ENCODE results near the gene COL19A1.

The COL19A1 gene

GRCh38 chr6:70215460-70216108 lies 349.2 kb downstream of the COL19A1 start:
- in situ Hi-C loops (cut with MboI; ENCODE audit: low sequenced_read_pairs): no loop called here

- in situ Hi-C loops (cut with MboI; ENCODE audit: low sequenced_read_pairs): no loop called here
Observed at GRCh38 chr6:70216767-70217166, 350.4 kb downstream of the COL19A1 start.

GRCh38 chr6:70219943-70220613 lies 353.7 kb downstream of the COL19A1 start:
- in situ Hi-C loops (cut with MboI; ENCODE audit: low sequenced_read_pairs): no loop called here

GRCh38 chr6:70221025-70221714 lies 354.8 kb downstream of the COL19A1 start:
- in situ Hi-C loops (cut with MboI; ENCODE audit: low sequenced_read_pairs): no loop called here

GRCh38 chr6:70221715-70222438 lies 355.5 kb downstream of the COL19A1 start:
- in situ Hi-C loops (cut with MboI; ENCODE audit: low sequenced_read_pairs): no loop called here

GRCh38 chr6:70222439-70222749 lies 356.0 kb downstream of the COL19A1 start:
- in situ Hi-C loops (cut with MboI; ENCODE audit: low sequenced_read_pairs): no loop called here

- in situ Hi-C loops (cut with MboI; ENCODE audit: low sequenced_read_pairs): no loop called here
Observed at GRCh38 chr6:70225055-70225454, 358.7 kb downstream of the COL19A1 start.

- in situ Hi-C loops (cut with MboI; ENCODE audit: low sequenced_read_pairs): no loop called here
Observed at GRCh38 chr6:70231311-70231710, 365.0 kb downstream of the COL19A1 start.

- in situ Hi-C loops (cut with MboI; ENCODE audit: low sequenced_read_pairs): no loop called here
Observed at GRCh38 chr6:70234561-70235236, 368.3 kb downstream of the COL19A1 start.

GRCh38 chr6:70236343-70236742 lies 370.0 kb downstream of the COL19A1 start:
- in situ Hi-C loops (cut with MboI; ENCODE audit: low sequenced_read_pairs): no loop called here

GRCh38 chr6:70241031-70241430 lies 374.7 kb downstream of the COL19A1 start:
- in situ Hi-C loops (cut with MboI; ENCODE audit: low sequenced_read_pairs): no loop called here

GRCh38 chr6:70241991-70242420 lies 375.6 kb downstream of the COL19A1 start:
- in situ Hi-C loops (cut with MboI; ENCODE audit: low sequenced_read_pairs): no loop called here

GRCh38 chr6:70246118-70246517 lies 379.8 kb downstream of the COL19A1 start:
- in situ Hi-C loops (cut with MboI; ENCODE audit: low sequenced_read_pairs): no loop called here

- in situ Hi-C loops (cut with MboI; ENCODE audit: low sequenced_read_pairs): no loop called here
Observed at GRCh38 chr6:70252604-70253003, 386.2 kb downstream of the COL19A1 start.

- in situ Hi-C loops (cut with MboI; ENCODE audit: low sequenced_read_pairs): no loop called here
Observed at GRCh38 chr6:70253923-70254322, 387.6 kb downstream of the COL19A1 start.

- in situ Hi-C loops (cut with MboI; ENCODE audit: low sequenced_read_pairs): no loop called here
Observed at GRCh38 chr6:70254784-70255183, 388.4 kb downstream of the COL19A1 start.

- in situ Hi-C loops (cut with MboI; ENCODE audit: low sequenced_read_pairs): no loop called here
Observed at GRCh38 chr6:70257768-70258273, 391.5 kb downstream of the COL19A1 start.

- in situ Hi-C loops (cut with MboI; ENCODE audit: low sequenced_read_pairs): no loop called here
Observed at GRCh38 chr6:70258483-70258882, 392.1 kb downstream of the COL19A1 start.

Data from HL-60/S4 (cell line).